ENCODE results near the gene TFAP2B.

TFAP2B gene

GRCh38 chr6:50851049-50851845 is 32.6 kb downstream of the TFAP2B start:
- Histone ChIP-seq H3K36me3 (ENCODE audit: control insufficient read depth in 1 of 2, insufficient read depth in 2 of 2, low read depth in 1 of 2, low read length in 2 of 2) (no peaks in the 10 kb centered on the region), H4K8ac (ENCODE audit: low read length) (no peak overlapping the region), H3K27ac (ENCODE audit: low read length, poor library complexity, severe bottlenecking) (no peak overlapping the region), H3K9me3 (ENCODE audit: control insufficient read depth, low read length) (peaks cover 3% of the 10 kb centered on the region), H3K4me1 (ENCODE audit: control insufficient read depth, insufficient read depth, low read depth, low read length) (peaks cover 14% of the 10 kb centered on the region), H2BK5ac (ENCODE audit: low read depth, low read length, poor library complexity, severe bottlenecking) (no peak overlapping the region), H3K14ac (ENCODE audit: low read length in 2 of 2) (no peak overlapping the region), H3K27me3 (ENCODE audit: control insufficient read depth in 1 of 2, insufficient read depth in 1 of 2, low read length in 2 of 2) (peaks cover 27 to 60% of the 10 kb centered on the region in 2 experiments), H2BK15ac (ENCODE audit: low read depth, poor library complexity, severe bottlenecking) (no peak overlapping the region), H3K79me1 (replicated peaks; ENCODE audit: low read length, poor library complexity, severe bottlenecking) (no peaks in the 10 kb centered on the region), H3K18ac (ENCODE audit: low read depth in 1 of 2, low read length in 2 of 2) (no peak overlapping the region), H2BK120ac (ENCODE audit: low read depth, low read length) (no peak overlapping the region), H2BK12ac (ENCODE audit: low read length in 2 of 2) (no peak overlapping the region), H2AK5ac (ENCODE audit: low read length, severe bottlenecking) (no peak overlapping the region), H2AFZ (ENCODE audit: low read depth, low read length) (no peak overlapping the region), H3K4me3 (ENCODE audit: insufficient read depth in 1 of 2, low read depth in 1 of 2, low read length in 2 of 2) (peak overlapping the region in 1 of 2 experiments; percentile 65), H3K4ac (ENCODE audit: low read depth in 1 of 2, low read length in 2 of 2) (no peak overlapping the region), H3K9ac (ENCODE audit: low read length) (no peak overlapping the region), H4K91ac (ENCODE audit: low read length) (no peak overlapping the region), H3K23ac (ENCODE audit: low read length in 2 of 2) (no peak overlapping the region), H3K4me2 (ENCODE audit: low read length, poor library complexity, severe bottlenecking) (peak overlapping the region; percentile 86)
- no peak for DNase-seq
- WGBS: 9% methylated on average over 27 of the region's 31 CpGs

GRCh38 chr6:50853939-50854338 is 35.3 kb downstream of the TFAP2B start:
- no peak overlapping the region for H3K18ac ChIP-seq (ENCODE audit: low read depth in 1 of 2, low read length in 2 of 2)
- H3K9ac ChIP-seq (ENCODE audit: low read length): no peak overlapping the region
- no peak overlapping the region for H3K4me2 ChIP-seq (ENCODE audit: low read length, poor library complexity, severe bottlenecking)
- H4K91ac ChIP-seq (ENCODE audit: low read length): no peak overlapping the region
- H2BK12ac ChIP-seq (ENCODE audit: low read length in 2 of 2): no peak overlapping the region
- no peak for DNase-seq
- H2BK15ac ChIP-seq (ENCODE audit: low read depth, poor library complexity, severe bottlenecking): no peak overlapping the region
- no peak overlapping the region for H3K23ac ChIP-seq (ENCODE audit: low read length in 2 of 2)
- H3K27me3 ChIP-seq (ENCODE audit: control insufficient read depth in 1 of 2, insufficient read depth in 1 of 2, low read length in 2 of 2): peaks cover 8 to 33% of the 10 kb centered on the region in 2 experiments
- peaks cover 14% of the 10 kb centered on the region for H3K4me1 ChIP-seq (ENCODE audit: control insufficient read depth, insufficient read depth, low read depth, low read length)
- H3K36me3 ChIP-seq (ENCODE audit: control insufficient read depth in 1 of 2, insufficient read depth in 2 of 2, low read depth in 1 of 2, low read length in 2 of 2): no peaks in the 10 kb centered on the region
- H2AFZ ChIP-seq (ENCODE audit: low read depth, low read length): no peak overlapping the region
- H3K4me3 ChIP-seq (ENCODE audit: insufficient read depth in 1 of 2, low read depth in 1 of 2, low read length in 2 of 2): no peak overlapping the region
- 12% methylated on average over 6 of the region's 6 CpGs for WGBS
- H3K4ac ChIP-seq (ENCODE audit: low read depth in 1 of 2, low read length in 2 of 2): no peak overlapping the region
- no peaks in the 10 kb centered on the region for H3K79me1 ChIP-seq (replicated peaks; ENCODE audit: low read length, poor library complexity, severe bottlenecking)
- no peak overlapping the region for H4K8ac ChIP-seq (ENCODE audit: low read length)
- H2BK5ac ChIP-seq (ENCODE audit: low read depth, low read length, poor library complexity, severe bottlenecking): no peak overlapping the region
- no peak overlapping the region for H3K27ac ChIP-seq (ENCODE audit: low read length, poor library complexity, severe bottlenecking)
- H3K9me3 ChIP-seq (ENCODE audit: control insufficient read depth, low read length): peaks cover 3% of the 10 kb centered on the region
- H2AK5ac ChIP-seq (ENCODE audit: low read length, severe bottlenecking): no peak overlapping the region
- H2BK120ac ChIP-seq (ENCODE audit: low read depth, low read length): no peak overlapping the region
- H3K14ac ChIP-seq (ENCODE audit: low read length in 2 of 2): no peak overlapping the region

DNA sequence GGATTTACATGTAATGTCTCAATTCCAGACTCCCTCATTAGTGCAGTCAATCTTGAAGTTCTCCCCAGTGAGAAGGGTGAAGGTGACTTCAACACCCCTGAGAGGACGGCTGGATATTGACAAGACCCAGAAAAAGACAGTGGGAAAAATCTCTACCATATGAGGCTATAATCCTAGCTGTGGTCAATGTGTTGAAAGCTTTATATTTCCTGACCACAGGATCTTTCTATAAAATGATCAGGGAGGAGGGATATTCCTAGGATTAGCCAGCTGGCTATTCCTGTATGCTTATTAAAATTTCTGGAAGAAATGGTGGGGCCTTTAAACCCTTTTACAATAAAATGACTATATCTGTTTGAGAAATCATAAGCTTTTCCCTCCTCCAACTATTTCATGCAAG is 43.0 kb downstream of the TFAP2B start:
- Histone ChIP-seq H3K4me2 (ENCODE audit: low read length, poor library complexity, severe bottlenecking) (no peak overlapping the region), H4K91ac (ENCODE audit: low read length) (no peak overlapping the region), H3K14ac (ENCODE audit: low read length in 2 of 2) (no peak overlapping the region), H3K36me3 (ENCODE audit: control insufficient read depth in 1 of 2, insufficient read depth in 2 of 2, low read depth in 1 of 2, low read length in 2 of 2) (no peaks in the 10 kb centered on the region), H3K9me3 (ENCODE audit: control insufficient read depth, low read length) (no peaks in the 10 kb centered on the region), H3K4me3 (ENCODE audit: insufficient read depth in 1 of 2, low read depth in 1 of 2, low read length in 2 of 2) (no peak overlapping the region), H3K18ac (ENCODE audit: low read depth in 1 of 2, low read length in 2 of 2) (no peak overlapping the region), H3K4me1 (ENCODE audit: control insufficient read depth, insufficient read depth, low read depth, low read length) (no peaks in the 10 kb centered on the region), H2BK120ac (ENCODE audit: low read depth, low read length) (no peak overlapping the region), H3K27me3 (ENCODE audit: control insufficient read depth in 1 of 2, insufficient read depth in 1 of 2, low read length in 2 of 2) (no peaks in the 10 kb centered on the region), H3K4ac (ENCODE audit: low read depth in 1 of 2, low read length in 2 of 2) (no peak overlapping the region), H3K9ac (ENCODE audit: low read length) (no peak overlapping the region), H2BK15ac (ENCODE audit: low read depth, poor library complexity, severe bottlenecking) (no peak overlapping the region), H3K23ac (ENCODE audit: low read length in 2 of 2) (no peak overlapping the region), H3K27ac (ENCODE audit: low read length, poor library complexity, severe bottlenecking) (no peak overlapping the region), H2AK5ac (ENCODE audit: low read length, severe bottlenecking) (no peak overlapping the region), H2BK5ac (ENCODE audit: low read depth, low read length, poor library complexity, severe bottlenecking) (no peak overlapping the region), H3K79me1 (replicated peaks; ENCODE audit: low read length, poor library complexity, severe bottlenecking) (no peaks in the 10 kb centered on the region), H2AFZ (ENCODE audit: low read depth, low read length) (no peak overlapping the region), H2BK12ac (ENCODE audit: low read length in 2 of 2) (no peak overlapping the region), H4K8ac (ENCODE audit: low read length) (no peak overlapping the region)
- DNase-seq: no peak
- WGBS: no CpG with 5 or more reads among the region's 1 CpG

DNA sequence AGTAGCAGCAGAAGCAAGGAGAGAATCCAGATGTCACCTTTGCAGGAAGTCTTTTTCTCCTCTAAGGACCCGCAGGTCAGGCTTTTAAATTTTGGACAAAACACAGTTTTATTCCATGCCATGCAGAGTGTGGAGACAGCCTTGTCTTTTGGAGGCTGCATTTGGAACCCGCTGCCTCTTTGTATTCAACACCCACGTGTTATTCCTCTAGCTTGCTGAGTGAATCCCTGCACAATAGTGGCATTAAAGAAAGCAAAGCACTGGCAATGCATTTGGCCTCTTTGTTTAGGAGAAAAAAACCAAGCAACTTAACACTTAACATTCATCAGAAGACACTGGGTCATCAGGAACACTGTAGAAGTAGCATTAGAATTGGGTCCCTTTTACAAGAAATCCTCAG is 43.5 kb downstream of the TFAP2B start:
- Histone ChIP-seq H3K4ac (ENCODE audit: low read depth in 1 of 2, low read length in 2 of 2) (no peak overlapping the region), H3K27me3 (ENCODE audit: control insufficient read depth in 1 of 2, insufficient read depth in 1 of 2, low read length in 2 of 2) (no peaks in the 10 kb centered on the region), H2BK15ac (ENCODE audit: low read depth, poor library complexity, severe bottlenecking) (no peak overlapping the region), H2AFZ (ENCODE audit: low read depth, low read length) (no peak overlapping the region), H3K14ac (ENCODE audit: low read length in 2 of 2) (no peak overlapping the region), H3K4me1 (ENCODE audit: control insufficient read depth, insufficient read depth, low read depth, low read length) (no peaks in the 10 kb centered on the region), H2AK5ac (ENCODE audit: low read length, severe bottlenecking) (no peak overlapping the region), H3K18ac (ENCODE audit: low read depth in 1 of 2, low read length in 2 of 2) (no peak overlapping the region), H3K79me1 (replicated peaks; ENCODE audit: low read length, poor library complexity, severe bottlenecking) (no peaks in the 10 kb centered on the region), H2BK120ac (ENCODE audit: low read depth, low read length) (no peak overlapping the region), H2BK12ac (ENCODE audit: low read length in 2 of 2) (no peak overlapping the region), H3K9me3 (ENCODE audit: control insufficient read depth, low read length) (no peaks in the 10 kb centered on the region), H2BK5ac (ENCODE audit: low read depth, low read length, poor library complexity, severe bottlenecking) (no peak overlapping the region), H3K27ac (ENCODE audit: low read length, poor library complexity, severe bottlenecking) (no peak overlapping the region), H3K23ac (ENCODE audit: low read length in 2 of 2) (no peak overlapping the region), H4K8ac (ENCODE audit: low read length) (no peak overlapping the region), H3K9ac (ENCODE audit: low read length) (no peak overlapping the region), H3K36me3 (ENCODE audit: control insufficient read depth in 1 of 2, insufficient read depth in 2 of 2, low read depth in 1 of 2, low read length in 2 of 2) (no peaks in the 10 kb centered on the region), H4K91ac (ENCODE audit: low read length) (no peak overlapping the region), H3K4me3 (ENCODE audit: insufficient read depth in 1 of 2, low read depth in 1 of 2, low read length in 2 of 2) (no peak overlapping the region), H3K4me2 (ENCODE audit: low read length, poor library complexity, severe bottlenecking) (no peak overlapping the region)
- WGBS: 59% methylated on average over 3 of the region's 3 CpGs
- DNase-seq: no peak
